Measurements from ENCODE around the gene DPH2.

DPH2 gene

GRCh38 chr1:43983253-43983899 is 13.6 kb downstream of the DPH2 start:
- no peak for DNase-seq (ENCODE audit: low spot score)

GRCh38 chr1:43984855-43985254 is 15.0 kb downstream of the DPH2 start:
- DNase-seq (ENCODE audit: low spot score) = no peak

DNA sequence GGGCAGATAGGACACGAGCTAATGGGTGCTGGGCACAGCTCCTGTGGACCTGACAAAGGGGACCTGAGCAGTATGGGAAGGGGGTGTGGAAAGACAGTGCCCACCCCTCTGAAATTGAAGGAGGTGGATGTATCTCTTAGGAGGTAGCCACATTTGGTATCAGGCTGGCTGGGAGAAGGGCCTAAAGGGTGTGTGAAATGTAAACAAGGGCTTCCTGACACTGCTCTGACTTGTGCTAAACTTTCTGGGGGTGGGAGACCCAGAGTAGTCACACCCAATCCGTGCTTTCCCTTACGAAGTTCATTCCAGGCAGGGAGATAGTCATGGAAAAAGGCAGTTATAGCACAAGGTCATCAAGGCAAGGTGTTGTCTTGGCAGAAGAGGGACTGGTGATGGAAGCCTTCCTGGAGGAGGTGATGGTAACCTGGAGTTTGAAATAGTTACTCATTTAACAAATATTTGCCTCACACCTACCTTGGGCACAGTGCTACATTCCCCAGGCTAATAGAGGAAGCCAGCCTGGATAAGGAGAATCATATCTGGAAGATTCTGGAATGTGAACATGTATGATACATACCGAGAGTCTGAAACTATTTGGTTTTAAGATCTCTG is 16.3 kb downstream of the DPH2 start:
- no peak for DNase-seq (ENCODE audit: low spot score)

DNA sequence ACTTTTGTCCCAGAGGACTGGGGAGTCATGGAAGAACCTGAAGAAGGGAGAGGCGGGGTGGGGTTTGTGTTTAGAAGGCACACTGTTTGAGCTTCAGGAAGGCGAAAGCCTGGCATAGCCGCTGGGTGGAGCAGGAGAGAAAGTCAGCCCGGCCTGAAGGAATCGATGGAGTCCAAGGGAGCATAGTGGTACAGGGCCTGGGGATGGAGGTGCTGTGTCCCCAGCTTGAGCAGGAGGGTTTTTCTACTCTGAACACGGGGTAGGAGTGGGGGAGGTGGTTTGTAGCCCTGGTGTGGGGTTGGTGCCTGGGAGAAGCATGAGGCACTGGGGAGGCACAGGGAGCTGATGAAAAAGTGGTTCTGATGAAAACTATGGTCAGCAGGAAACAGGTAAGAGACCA is 16.9 kb downstream of the DPH2 start:
- DNase-seq (ENCODE audit: low spot score) = no peak

DNA sequence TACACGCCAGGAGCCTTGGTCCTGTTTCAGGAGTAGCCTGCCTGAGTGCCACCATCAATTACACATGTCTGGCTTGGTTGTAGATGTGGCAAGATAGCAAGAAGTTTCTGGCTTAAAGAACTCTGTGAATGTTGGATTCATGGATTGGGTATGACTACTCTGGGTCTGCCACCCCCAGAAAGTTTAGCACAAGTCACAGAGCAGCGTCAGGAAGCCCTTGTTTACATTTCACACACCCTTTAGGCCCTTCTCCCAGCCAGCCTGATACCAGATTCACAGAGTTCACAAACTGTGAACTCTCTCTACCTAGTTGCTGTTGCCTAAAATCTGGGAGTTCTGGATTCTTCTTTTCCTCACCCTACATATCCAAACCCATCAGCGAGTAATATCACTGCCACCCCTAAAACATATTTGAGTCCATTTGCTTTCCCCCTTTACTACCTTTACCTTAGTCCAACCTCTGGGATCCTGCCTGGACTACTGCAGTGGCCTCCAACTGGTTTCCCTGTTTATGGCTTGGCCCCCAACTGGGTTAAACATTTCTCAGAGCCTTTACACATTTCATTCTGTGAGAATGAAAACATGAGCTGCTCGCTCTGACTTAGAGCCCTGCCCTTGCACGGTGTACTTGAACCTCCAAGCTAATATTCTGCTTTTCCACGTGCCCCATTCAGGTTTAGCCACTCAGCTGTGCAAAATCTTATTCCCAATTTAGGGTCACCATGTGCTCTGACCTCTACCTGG is 17.5 kb downstream of the DPH2 start:
- DNase-seq (ENCODE audit: low spot score) = no peak

- DNase-seq (ENCODE audit: low spot score) = no peak
Measured at GRCh38 chr1:43990271-43991199, 20.7 kb downstream of the DPH2 start.

DNA sequence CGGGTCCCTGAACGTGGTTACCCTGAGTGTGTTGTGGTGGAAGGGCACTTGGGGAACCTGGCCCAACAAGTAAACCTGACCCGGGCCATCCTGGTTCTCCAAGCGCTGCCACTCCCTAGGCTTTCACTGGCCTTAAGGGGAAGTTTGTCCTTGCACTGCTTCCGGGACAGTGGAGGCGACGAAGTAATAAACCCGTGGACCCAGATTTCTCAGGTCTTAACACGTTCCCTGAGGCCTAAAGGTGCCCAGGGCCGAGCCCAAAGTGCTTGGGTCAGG is 21.3 kb downstream of the DPH2 start:
- DNase-seq (ENCODE audit: low spot score) = no peak

GRCh38 chr1:43991476-43992231 is 21.8 kb downstream of the DPH2 start, which contains the start of gene CCDC24:
TSS of gene CCDC24 (plus strand) at chr1:43991599. CDS start at chr1:43991879, 280 bp downstream.
- peak; percentile 70 for DNase-seq (ENCODE audit: low spot score)

GRCh38 chr1:43992232-43992995 is 22.6 kb downstream of the DPH2 start:
- DNase-seq (ENCODE audit: low spot score) = no peak

DNA sequence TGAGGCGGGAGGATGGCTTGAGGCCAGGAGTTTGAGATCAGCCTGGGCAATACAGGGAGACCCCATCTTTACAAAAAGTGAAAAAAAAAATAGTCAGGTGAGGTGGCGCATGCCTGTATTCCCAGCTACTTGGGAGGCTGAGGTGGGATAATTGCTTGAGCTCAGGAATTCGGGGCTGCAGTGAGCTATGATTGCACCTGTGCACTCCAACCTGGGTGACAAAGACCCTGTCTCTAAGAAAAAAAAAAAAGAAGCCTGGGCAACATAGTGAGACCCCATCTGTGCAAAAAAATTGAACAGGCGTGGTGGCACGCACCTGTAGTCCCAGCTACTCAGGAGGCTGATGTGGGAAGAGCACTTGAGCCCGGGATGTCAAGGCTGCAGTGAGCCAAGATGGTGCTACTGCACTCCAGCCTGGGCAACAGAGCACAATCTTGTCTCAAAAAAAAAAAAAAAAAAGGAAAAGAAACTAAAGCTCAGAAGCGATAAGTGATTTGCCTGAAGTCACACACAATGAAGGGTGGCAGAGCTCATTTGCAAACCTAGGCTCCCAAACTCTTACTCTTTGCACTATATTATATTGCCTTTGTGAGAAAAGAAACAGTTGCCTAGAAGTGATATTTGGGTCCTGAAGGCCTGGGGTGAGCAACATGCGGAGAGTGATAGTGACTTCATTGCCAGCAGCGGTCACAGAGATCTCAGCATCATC is 23.6 kb downstream of the DPH2 start:
- DNase-seq (ENCODE audit: low spot score) = no peak

DNA sequence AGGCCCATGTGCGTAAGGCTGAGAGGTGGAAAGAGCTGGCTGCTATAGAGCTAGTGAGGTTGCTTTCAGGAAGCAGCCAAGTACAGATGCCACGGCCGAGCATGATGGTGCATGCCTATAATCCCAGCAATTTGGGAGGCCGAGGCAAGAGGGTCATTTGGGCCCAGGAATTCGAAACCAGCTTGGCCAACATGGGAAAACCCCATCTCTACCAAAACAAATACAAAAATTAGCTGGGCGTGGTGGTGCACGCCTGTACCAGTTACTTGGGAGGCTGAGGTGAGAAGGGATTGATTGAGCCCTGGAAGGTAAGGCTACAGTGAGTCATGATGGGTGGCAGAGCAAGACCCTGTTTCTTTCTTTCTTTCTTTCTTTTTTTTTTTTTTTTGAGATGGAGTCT is 24.3 kb downstream of the DPH2 start:
- no peak for DNase-seq (ENCODE audit: low spot score)

DNA sequence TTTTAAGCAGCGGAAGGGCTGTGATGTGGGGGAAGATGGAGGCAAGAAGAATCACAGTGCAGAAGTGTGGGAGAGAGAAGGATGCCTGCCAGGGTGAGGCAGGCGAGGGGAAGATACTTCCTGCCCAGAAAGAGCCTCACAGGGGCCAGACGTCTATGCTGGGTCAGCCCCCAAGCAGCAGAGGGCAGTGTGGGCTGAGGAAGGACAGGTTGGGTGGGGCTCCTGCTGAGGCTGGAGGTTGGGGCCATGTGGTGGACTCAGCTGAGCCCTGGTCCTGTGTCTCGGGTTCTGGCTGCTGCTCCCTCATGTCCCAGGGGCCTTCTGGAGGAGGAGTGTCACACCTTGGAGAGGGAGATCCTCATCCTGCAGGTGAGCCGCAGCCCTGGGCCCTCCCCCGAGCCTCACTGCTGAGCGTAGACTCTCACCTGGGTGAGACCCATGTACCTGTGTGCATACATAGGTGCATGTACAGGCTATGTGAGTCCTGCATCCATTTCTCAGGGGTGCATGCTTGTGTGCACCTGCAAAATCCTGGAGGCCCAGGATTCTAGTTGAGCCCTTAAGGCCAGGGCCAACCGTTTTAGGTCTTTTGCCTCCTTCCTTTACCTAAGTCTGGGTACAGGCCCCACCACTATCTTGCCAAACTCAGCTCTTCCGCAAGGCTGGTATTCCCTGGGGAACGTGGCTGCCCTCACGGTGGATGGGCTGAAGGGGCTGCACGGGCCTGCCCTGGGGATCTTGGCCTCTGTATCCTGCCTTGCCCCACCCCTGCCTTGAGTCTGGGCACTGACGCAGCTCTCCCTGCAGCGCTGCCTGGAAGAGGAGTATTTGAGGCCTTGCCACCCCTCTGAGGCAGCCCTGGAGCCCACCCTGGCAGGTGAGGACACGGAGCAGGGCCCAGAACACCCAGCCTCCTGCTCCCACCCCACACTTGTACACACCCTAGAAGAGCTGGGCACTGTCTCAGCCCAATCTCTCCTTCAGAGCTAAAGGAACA is 25.3 kb downstream of the DPH2 start:
- no peak for DNase-seq (ENCODE audit: low spot score)

GRCh38 chr1:43995984-43996732 is 26.3 kb downstream of the DPH2 start:
- no peak for DNase-seq (ENCODE audit: low spot score)

DNA sequence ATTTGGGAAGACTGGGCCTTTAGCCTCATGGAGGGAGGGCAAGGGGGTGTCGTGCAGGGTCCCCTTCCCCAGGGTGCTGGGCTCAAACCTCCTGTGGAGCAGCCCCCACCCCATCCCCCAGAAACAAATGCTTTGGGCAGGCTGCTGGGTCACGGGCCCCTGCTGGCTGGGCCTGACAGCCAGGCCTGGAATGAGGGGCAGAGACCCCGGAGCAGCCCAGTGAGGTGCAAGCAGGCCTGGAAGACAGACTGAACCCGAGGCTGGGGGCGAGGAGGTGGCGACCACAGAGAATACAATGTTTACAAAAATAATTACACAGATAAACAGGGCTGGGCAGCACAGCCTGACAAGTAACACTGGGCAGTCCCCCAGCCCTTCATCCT is 26.9 kb downstream of the DPH2 start:
- no peak for DNase-seq (ENCODE audit: low spot score)

DNA sequence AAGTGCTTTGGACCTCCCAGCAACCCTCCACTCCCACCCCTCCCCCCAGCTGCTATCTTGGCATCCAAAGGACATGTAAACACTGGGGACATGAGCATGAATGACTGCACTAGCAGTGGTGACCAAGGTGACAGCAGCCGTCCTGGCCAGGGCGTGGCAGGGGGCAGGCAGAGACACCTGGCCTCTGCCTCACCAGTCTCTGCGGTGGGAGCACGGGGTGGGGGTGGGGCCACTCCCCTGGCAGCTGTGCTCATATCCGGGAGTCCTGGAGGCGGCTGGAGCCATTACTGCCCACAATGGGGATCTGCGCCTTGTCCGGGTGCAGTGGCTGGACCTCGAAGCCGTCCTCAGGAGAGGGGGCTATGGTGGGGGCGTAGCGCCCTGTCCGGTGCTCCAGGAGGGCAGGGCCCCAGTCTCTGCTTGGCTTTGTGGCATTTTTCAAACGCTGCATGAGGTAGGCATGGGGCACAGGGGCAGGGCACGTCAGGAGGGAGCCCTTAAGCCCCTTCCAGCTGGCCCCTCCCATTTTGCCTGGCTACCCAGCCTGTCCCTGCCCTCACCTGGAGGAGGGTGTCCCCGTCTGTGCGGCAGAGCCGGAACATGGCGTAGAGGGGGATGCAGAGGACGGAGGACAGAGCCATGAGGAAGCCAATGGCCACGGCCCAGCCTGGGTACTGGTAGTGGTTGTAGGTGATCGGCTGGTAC is 27.6 kb downstream of the DPH2 start:
- DNase-seq (ENCODE audit: low spot score) = no peak

GRCh38 chr1:43998000-43998378 is 28.2 kb downstream of the DPH2 start:
- no peak for DNase-seq (ENCODE audit: low spot score)

GRCh38 chr1:43999455-43999854 is 29.6 kb downstream of the DPH2 start:
- DNase-seq (ENCODE audit: low spot score) = no peak
